Thoracic aorta (tissue), 2 donors: ENCODE results near the gene DYNC2LI1. TPM values are rescaled to one million over a fixed set of nuclear protein-coding genes. Genes with fewer than 3 reads are reported as not detected.

ENCODE experiments used
- ATAC-seq: fragments of 150-250 bp; one replicate; pipeline ENCODE4 v1.8.0; 2017; ENCODE audit warnings: low read depth; ENCODE audit not compliant: insufficient number of reproducible peaks, low FRiP score
- DNase-seq: peaks from one replicate; pipeline ENCODE4 v3.0.0-alpha.2; 2020; ENCODE audit warnings: low spot score
- H3K27ac ChIP-seq, 2 donors: fragments of 200-600 bp; sonication (generic); 1 replicate in 1 of 2; 2 replicates in 1 of 2; pipeline ENCODE4 v1.5.1; 2016; ENCODE audit warnings: mild to moderate bottlenecking in 2 of 2, moderate library complexity in 2 of 2
- H3K27me3 ChIP-seq: fragments of 200-600 bp; sonication (generic); replicated peaks from 2 replicates; pipeline ENCODE4 v1.6.0; 2016; ENCODE audit warnings: mild to moderate bottlenecking; ENCODE audit not compliant: insufficient read depth
- H3K36me3 ChIP-seq: fragments of 200-600 bp; sonication (generic); one replicate; pipeline ENCODE4 v1.5.1; 2016
- H3K4me1 ChIP-seq, 2 donors: fragments of 200-600 bp; sonication (generic); 1 replicate in 1 of 2; 2 replicates in 1 of 2; pipeline versions ENCODE4 v1.5.1 to v1.6.0; 2016; ENCODE audit warnings: low read depth in 2 of 2, mild to moderate bottlenecking in 1 of 2; ENCODE audit not compliant: control insufficient read depth in 1 of 2
- H3K4me3 ChIP-seq: fragments of 200-600 bp; sonication (generic); 2 replicates; pipeline ENCODE4 v1.5.1; 2016; ENCODE audit warnings: mild to moderate bottlenecking
- H3K9me3 ChIP-seq: fragments of 200-600 bp; sonication (generic); 2 replicates; pipeline ENCODE4 v1.5.1; 2016
- CTCF ChIP-seq: fragments of 200-600 bp; sonication (generic); IDR thresholded peaks from one replicate; pipeline ENCODE4 v1.5.1; 2019; ENCODE audit warnings: antibody characterized with exemption
- total RNA-seq, 2 donors: library from RNA; depleted of rRNA; stranded (reverse); fragments of >200 nt; gene quantifications; one replicate each; pipeline versions ENCODE4 v1.1.0 to v1.2.3, GENCODE V29; 2016

Gene DYNC2LI1
- total RNA-seq, 2 donors from 2014 or later, result 32.9 to 41.6 TPM

- ATAC-seq (no peak), DNase-seq (no peak)
- Histone ChIP-seq H3K27ac (no peak overlapping the region), H3K36me3 (no peaks in the 10 kb centered on the region), H3K9me3 (no peaks in the 10 kb centered on the region), H3K4me1 (peaks cover 0 to 2% of the 10 kb centered on the region in 2 donors), H3K4me3 (no peak overlapping the region), H3K27me3 (no peaks in the 10 kb centered on the region)
- no peak for TF ChIP-seq CTCF
Observed at GRCh38 chr2:43729491-43730174, 44.2 kb upstream of the DYNC2LI1 start.

GRCh38 chr2:43731211-43731610 lies 42.6 kb upstream of the DYNC2LI1 start:
- Histone ChIP-seq H3K4me3 (no peak overlapping the region), H3K9me3 (no peaks in the 10 kb centered on the region), H3K36me3 (no peaks in the 10 kb centered on the region), H3K4me1 (no peaks in the 10 kb centered on the region), H3K27ac (no peak overlapping the region), H3K27me3 (no peaks in the 10 kb centered on the region)
- no peak for DNase-seq
- no peak for TF ChIP-seq CTCF
- no peak for ATAC-seq

DNA sequence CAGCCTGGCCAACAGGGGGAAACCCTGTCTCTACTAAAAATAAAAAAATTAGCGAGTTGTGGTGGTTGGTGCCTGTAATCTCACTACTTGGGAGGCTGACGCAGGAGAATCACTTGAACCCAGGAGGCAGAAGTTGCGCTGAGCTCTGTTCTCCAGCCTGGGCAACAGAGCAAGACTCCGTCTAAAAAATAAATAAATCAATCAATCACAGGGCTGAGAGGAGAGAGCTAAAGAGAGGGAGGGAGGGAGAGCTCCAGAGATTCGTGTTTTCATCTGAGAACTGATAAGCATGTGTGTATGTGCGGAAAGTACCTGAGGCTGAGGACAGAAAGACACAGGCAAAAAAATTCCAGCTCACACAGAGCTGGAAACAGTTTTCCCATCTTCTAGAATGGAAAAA lies 37.2 kb upstream of the DYNC2LI1 start:
- Histone ChIP-seq H3K9me3 (no peaks in the 10 kb centered on the region), H3K27ac (peak overlapping the region; percentile 11 to 67), H3K36me3 (peaks cover 4% of the 10 kb centered on the region), H3K27me3 (no peaks in the 10 kb centered on the region), H3K4me1 (peaks cover 3 to 12% of the 10 kb centered on the region in 2 donors), H3K4me3 (no peak overlapping the region)
- DNase-seq (no peak), ATAC-seq (no peak)
- no peak for TF ChIP-seq CTCF

DNA sequence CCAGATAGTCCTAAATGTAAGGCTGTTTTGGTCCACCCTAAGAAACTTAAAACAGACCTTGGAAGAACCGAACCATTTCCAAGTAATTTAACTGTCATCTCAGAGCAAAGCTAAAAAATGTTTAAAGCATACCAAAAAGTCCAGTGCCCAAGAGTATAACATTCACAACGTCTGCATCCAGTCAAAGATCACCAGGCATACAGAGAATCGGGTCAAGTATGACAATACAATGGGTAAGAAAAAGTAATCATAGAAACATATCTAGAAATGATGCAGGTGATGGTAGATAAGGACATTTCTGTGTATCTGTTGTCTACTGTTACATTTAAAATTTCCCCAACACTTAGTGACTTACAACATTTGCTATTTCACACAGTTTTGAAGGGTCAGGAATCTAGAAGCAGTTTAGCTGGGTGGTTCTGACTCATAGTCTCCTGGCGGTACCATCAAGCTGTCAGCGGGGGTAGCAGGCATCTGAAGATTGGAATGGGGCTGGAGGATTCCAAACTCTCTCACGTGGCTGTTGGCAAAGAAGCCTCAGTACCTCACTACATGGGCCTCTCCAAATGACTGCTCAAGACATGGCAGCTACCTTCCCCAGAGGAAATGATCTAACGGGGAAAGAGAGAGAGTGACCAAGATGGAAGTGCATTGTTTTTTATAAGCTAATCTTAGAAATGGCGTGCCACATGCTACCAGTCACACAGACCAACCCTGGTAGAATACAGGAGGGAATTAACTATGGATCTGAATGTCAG lies 36.6 kb upstream of the DYNC2LI1 start:
- no peak overlapping the region for H3K4me3 ChIP-seq
- H3K27me3 ChIP-seq, result no peaks in the 10 kb centered on the region
- peak overlapping the region; percentile 11 to 67 for H3K27ac ChIP-seq
- no peaks in the 10 kb centered on the region for H3K9me3 ChIP-seq
- ATAC-seq, result peak; percentile 85
- H3K36me3 ChIP-seq, result peaks cover 4% of the 10 kb centered on the region
- peaks cover 3 to 12% of the 10 kb centered on the region in 2 donors for H3K4me1 ChIP-seq
- TF ChIP-seq CTCF, result no peak
- DNase-seq, result peak; percentile 22

GRCh38 chr2:43737855-43738254 lies 36.0 kb upstream of the DYNC2LI1 start:
- no peaks in the 10 kb centered on the region for H3K27me3 ChIP-seq
- H3K27ac ChIP-seq, result peak overlapping the region in 1 of 2 donors; percentile 67
- DNase-seq, result no peak
- H3K4me3 ChIP-seq, result no peak overlapping the region
- H3K9me3 ChIP-seq, result no peaks in the 10 kb centered on the region
- peaks cover 4% of the 10 kb centered on the region for H3K36me3 ChIP-seq
- ATAC-seq, result no peak
- H3K4me1 ChIP-seq, result peaks cover 3 to 12% of the 10 kb centered on the region in 2 donors
- no peak for TF ChIP-seq CTCF
